H1 (cell line): ENCODE measurements around the gene GDAP1L1. TPM values are rescaled to one million over a fixed set of nuclear protein-coding genes. Genes with fewer than 3 reads are reported as not detected.

ENCODE experiments used
- CTCF ChIA-PET: fragments of 300-600 bp; sonication (Branson Sonifier 250); formaldehyde crosslinking; loops from one replicate; lab custom pipeline; 2021; ENCODE audit not compliant: partially characterized antibody; lab: Charles Lee
- POLR2A ChIA-PET: fragments of 300-600 bp; sonication (Branson Sonifier 250); formaldehyde crosslinking; loops from one replicate; lab custom pipeline; 2021; ENCODE audit warnings: inconsistent platforms; ENCODE audit not compliant: partially characterized antibody; lab: Charles Lee
- DNase-seq, 2 experiments: peaks; one replicate each; pipeline versions ENCODE4 v3.0.0 to v3.0.0-alpha.2; 2010 to 2022; ENCODE audit warnings: low spot score in 2 of 2, low read depth in 1 of 2, mixed read lengths in 1 of 2
- FAIRE-seq: peaks from 2 replicates; lab custom pipeline; 2011; peaks lifted over from hg19 to GRCh38; lab: Jason Lieb, UNC
- H2AFZ ChIP-seq: 2 replicates; pipeline ENCODE4 v1.8.1; 2012; ENCODE audit warnings: low read length, inconsistent platforms
- H2AK5ac ChIP-seq: 2 replicates; pipeline ENCODE4 v1.6.1; 2013; ENCODE audit warnings: low read depth, low read length
- H2BK120ac ChIP-seq: replicated peaks from 2 replicates; pipeline ENCODE3; 2013; ENCODE audit warnings: low read depth, low read length, inconsistent platforms
- H2BK12ac ChIP-seq: 2 replicates; pipeline ENCODE4 v1.6.1; 2013; ENCODE audit warnings: low read depth, low read length
- H2BK15ac ChIP-seq: 2 replicates; pipeline ENCODE4 v1.6.1; 2013; ENCODE audit warnings: low read length
- H2BK20ac ChIP-seq: 2 replicates; pipeline ENCODE4 v1.6.1; 2013; ENCODE audit warnings: low read length
- H2BK5ac ChIP-seq: 2 replicates; pipeline ENCODE4 v1.6.1; 2013; ENCODE audit warnings: low read depth, low read length
- H3K14ac ChIP-seq: 2 replicates; pipeline ENCODE4 v1.6.1; 2013; ENCODE audit warnings: inconsistent platforms; ENCODE audit not compliant: insufficient read length
- H3K18ac ChIP-seq: 2 replicates; pipeline ENCODE4 v1.6.1; 2013; ENCODE audit warnings: low read length; ENCODE audit errors: extremely low read depth
- H3K23ac ChIP-seq: 2 replicates; pipeline ENCODE4 v1.6.1; 2013; ENCODE audit warnings: inconsistent platforms; ENCODE audit not compliant: insufficient read length
- H3K23me2 ChIP-seq: 2 replicates; pipeline ENCODE4 v1.6.1; 2013; ENCODE audit warnings: low read depth, low read length
- H3K27ac ChIP-seq: 2 replicates; pipeline ENCODE4 v1.6.1; 2011; ENCODE audit warnings: low read depth, low read length, inconsistent platforms
- H3K27me3 ChIP-seq, 4 experiments: replicated peaks in 1 of 4; 1 replicate in 1 of 4; 2 replicates in 3 of 4; pipeline versions ENCODE4 v1.6.1 to v1.8.1; 2011 to 2013; ENCODE audit warnings: low read length in 3 of 4, mild to moderate bottlenecking in 3 of 4, inconsistent platforms in 2 of 4, mixed read lengths in 2 of 4, moderate library complexity in 1 of 4; ENCODE audit not compliant: control insufficient read depth in 3 of 4, insufficient read depth in 3 of 4; ENCODE audit errors: extremely low read depth in 1 of 4
- H3K36me3 ChIP-seq, 4 experiments: 2 replicates each; pipeline versions ENCODE4 v1.6.1 to v1.8.1; 2011 to 2013; ENCODE audit warnings: mild to moderate bottlenecking in 4 of 4, low read length in 3 of 4, moderate library complexity in 2 of 4, control low read depth in 1 of 4, inconsistent platforms in 1 of 4; ENCODE audit not compliant: insufficient read depth in 4 of 4, control insufficient read depth in 2 of 4
- H3K4ac ChIP-seq: replicated peaks from 2 replicates; pipeline ENCODE3; 2013; ENCODE audit warnings: low read length, low read depth, mixed read lengths, inconsistent platforms; ENCODE audit not compliant: insufficient read length
- H3K4me1 ChIP-seq, 4 experiments: replicated peaks in 1 of 4; 1 replicate in 1 of 4; 2 replicates in 3 of 4; pipeline versions ENCODE4 v1.6.1 to v1.8.1; 2011 to 2013; ENCODE audit warnings: low read length in 3 of 4, inconsistent platforms in 2 of 4, mixed read lengths in 1 of 4; ENCODE audit not compliant: insufficient read depth in 4 of 4, control insufficient read depth in 3 of 4
- H3K4me2 ChIP-seq, 2 experiments: 2 replicates each; pipeline versions ENCODE4 v1.6.1 to v1.8.1; 2011 to 2013; ENCODE audit warnings: low read depth in 2 of 2, low read length in 2 of 2, control low read depth in 1 of 2, inconsistent platforms in 1 of 2, mild to moderate bottlenecking in 1 of 2; ENCODE audit not compliant: insufficient read depth in 1 of 2
- H3K4me3 ChIP-seq, 4 experiments: fragments of 200-600, 300-600 bp in 1 of 4; sonication (generic), shearing (Covaris generic), sonication (Bioruptor Twin) in 1 of 4; 2 replicates each; pipeline versions ENCODE4 v1.5.1 to v1.8.1; 2011 to 2016; ENCODE audit warnings: low read length in 4 of 4, low read depth in 3 of 4, control low read depth in 2 of 4, inconsistent platforms in 2 of 4, mild to moderate bottlenecking in 2 of 4, mixed read lengths in 1 of 4, moderate library complexity in 1 of 4; ENCODE audit not compliant: insufficient read depth in 2 of 4; ENCODE audit errors: extremely low read depth in 1 of 4
- H3K56ac ChIP-seq: replicated peaks from 2 replicates; pipeline ENCODE3; 2013; ENCODE audit warnings: low read depth, mild to moderate bottlenecking, mixed read lengths, low read length, inconsistent platforms; ENCODE audit not compliant: insufficient read length
- H3K79me1 ChIP-seq: 2 replicates; pipeline ENCODE4 v1.6.1; 2013; ENCODE audit warnings: low read depth, low read length, control low read depth
- H3K79me2 ChIP-seq, 2 experiments: 2 replicates each; pipeline versions ENCODE4 v1.6.1 to v1.8.1; 2012 to 2013; ENCODE audit warnings: low read length in 2 of 2, mild to moderate bottlenecking in 2 of 2, inconsistent platforms in 1 of 2; ENCODE audit not compliant: insufficient read depth in 2 of 2, control insufficient read depth in 1 of 2
- H3K9ac ChIP-seq, 4 experiments: replicated peaks in 1 of 4; 1 replicate in 1 of 4; 2 replicates in 3 of 4; pipeline versions ENCODE4 v1.6.1 to v1.8.1; 2011 to 2013; ENCODE audit warnings: low read depth in 3 of 4, low read length in 3 of 4, control low read depth in 2 of 4, mild to moderate bottlenecking in 2 of 4, moderate library complexity in 2 of 4, inconsistent platforms in 1 of 4; ENCODE audit errors: extremely low read depth in 1 of 4
- H3K9me3 ChIP-seq, 2 experiments: 2 replicates each; pipeline versions ENCODE4 v1.6.1 to v1.8.1; 2012 to 2013; ENCODE audit warnings: mild to moderate bottlenecking in 2 of 2, moderate library complexity in 2 of 2, control low read depth in 1 of 2, inconsistent platforms in 1 of 2, low read depth in 1 of 2, low read length in 1 of 2, mixed read lengths in 1 of 2; ENCODE audit not compliant: insufficient read depth in 2 of 2
- H4K20me1 ChIP-seq, 2 experiments: replicated peaks in 1 of 2; 2 replicates each; pipeline versions ENCODE3 to v1.8.1; 2011 to 2013; ENCODE audit warnings: inconsistent platforms in 2 of 2, low read length in 2 of 2, mild to moderate bottlenecking in 1 of 2; ENCODE audit not compliant: insufficient read depth in 2 of 2, control insufficient read depth in 1 of 2
- H4K5ac ChIP-seq: 2 replicates; pipeline ENCODE4 v1.6.1; 2013; ENCODE audit warnings: low read length, low read depth, mixed read lengths, inconsistent platforms; ENCODE audit not compliant: insufficient read length
- H4K8ac ChIP-seq: 2 replicates; pipeline ENCODE4 v1.8.0; 2013; ENCODE audit warnings: mild to moderate bottlenecking, moderate library complexity, low read length, inconsistent platforms; ENCODE audit not compliant: insufficient read depth; ENCODE audit errors: extremely low read depth
- H4K91ac ChIP-seq: replicated peaks from 2 replicates; pipeline ENCODE3; 2013; ENCODE audit warnings: low read length, mixed read lengths, inconsistent platforms; ENCODE audit not compliant: insufficient read length
- BCL11A ChIP-seq, 2 experiments: IDR thresholded peaks; one replicate each; pipeline ENCODE4 v1.6.1; 2011; ENCODE audit warnings: low read depth in 2 of 2, low read length in 2 of 2, mild to moderate bottlenecking in 2 of 2
- CREB1 ChIP-seq: IDR thresholded peaks from 2 replicates; pipeline ENCODE4 v1.6.1; 2012; ENCODE audit warnings: inconsistent platforms
- KDM1A ChIP-seq: fragments of 200-600, 300-600 bp; sonication (generic); IDR thresholded peaks from 2 replicates; pipeline ENCODE4 v1.7.1; 2016; ENCODE audit warnings: mild to moderate bottlenecking, low read length, borderline replicate concordance
- SUZ12 ChIP-seq: fragments of 200-600 bp; sonication (generic); IDR thresholded peaks from 2 replicates; pipeline ENCODE4 v1.6.1; 2012; ENCODE audit warnings: mild to moderate bottlenecking, inconsistent platforms, low read length, moderate library complexity, mixed read lengths
- TEAD4 ChIP-seq: IDR thresholded peaks from 2 replicates; pipeline ENCODE4 v1.6.1; 2012; ENCODE audit warnings: low read depth, low read length, inconsistent platforms, mixed read lengths
- WGBS, 2 experiments: shearing (Covaris generic) in 1 of 2; methylation state at CpG; one replicate each; pipeline versions ENCODE4 v1.1.6 to v1.1.7; 2013 to 2015; ENCODE audit warnings: low lambda C conversion rate in 2 of 2, mixed read lengths in 2 of 2, inconsistent platforms in 1 of 2, low coverage in 1 of 2, missing lambda C conversion rate in 1 of 2; ENCODE audit not compliant: insufficient replicate concordance in 2 of 2, insufficient coverage in 1 of 2, insufficient read length in 1 of 2; ENCODE audit errors: extremely low coverage in 1 of 2, missing lambda C conversion rate in 1 of 2; 5-methylcytosine and 5-hydroxymethylcytosine counted together
- polyA plus RNA-seq, 7 experiments: library from polyadenylated mRNA; depleted of rRNA in 3 of 7; stranded (reverse) in 5 of 7; unstranded in 2 of 7; fragments of >200 nt in 5 of 7; fragments of 200-250 nt in 2 of 7; gene quantifications; 1 replicate in 5 of 7; 2 replicates in 1 of 7; 4 replicates in 1 of 7; pipeline versions ENCODE4 v1.2.1 to v1.2.3, GENCODE V29; 2011 to 2013; ENCODE audit warnings: missing spikeins in 2 of 7, mixed read lengths in 2 of 7
- total RNA-seq: library from RNA; stranded (reverse); fragmentation: NEBNext Ultra II Directional; extraction: Animal tissue kit (Norgen Biotek cat#: 25700); gene quantifications from 2 replicates; pipeline ENCODE4 v1.2.1, GENCODE V29; 2021

The GDAP1L1 gene
- total and polyA plus RNA-seq, 2 of the 8 experiments (the other 6 are each of a cell fraction or from before 2014, with no cell fraction given) = 8.5 to 63.1 TPM

DNA sequence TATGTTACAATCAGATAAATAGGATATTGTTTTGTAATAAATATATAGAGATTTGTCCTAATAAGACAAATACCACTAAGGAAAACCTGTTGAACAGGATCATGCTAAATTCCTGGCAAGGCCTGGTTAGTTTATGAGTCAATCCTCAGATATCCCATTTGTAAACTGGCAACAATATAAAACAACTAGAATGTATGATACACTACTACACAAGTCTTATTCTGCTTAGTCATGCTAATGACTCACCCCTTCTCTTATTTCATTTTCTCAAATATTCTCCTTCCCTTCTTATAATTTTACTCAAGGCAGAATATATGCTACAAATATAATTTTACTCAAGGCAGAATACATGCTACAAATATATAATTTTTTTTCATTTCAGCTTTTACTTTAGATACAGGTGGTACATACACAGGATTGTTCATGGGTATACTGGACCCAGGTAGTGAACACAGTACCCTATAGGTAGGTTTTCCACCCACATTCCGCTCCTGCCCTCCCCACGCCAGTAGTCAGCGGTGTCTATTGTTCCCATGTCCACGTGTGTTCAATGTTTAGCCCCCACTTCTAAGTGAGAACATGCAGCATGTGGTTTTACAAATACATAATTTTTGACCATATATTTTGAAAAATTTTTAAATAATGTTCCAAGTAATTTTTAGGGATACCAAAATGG is 42.8 kb upstream of the GDAP1L1 start:
- CTCF ChIA-PET = no interaction called here
- FAIRE-seq = no peak
- peaks cover 4 to 57% (median 29%) of the 10 kb centered on the region in 4 experiments; a peak in 7 of 8 replicates for H3K36me3 ChIP-seq

More for the DNA sequence above, 42.8 kb upstream of the GDAP1L1 start:
- H4K8ac ChIP-seq = no peak overlapping the region
- H2BK5ac ChIP-seq = no peak overlapping the region
- H2BK20ac ChIP-seq = no peak overlapping the region
- no peak overlapping the region for H4K5ac ChIP-seq
- no peak overlapping the region for H2AFZ ChIP-seq
- H3K9me3 ChIP-seq = no peaks in the 10 kb centered on the region
- H2BK12ac ChIP-seq = no peak overlapping the region
- H3K4me1 ChIP-seq = peaks cover 0 to 4% (median 2%) of the 10 kb centered on the region in 4 experiments; a peak in 3 of 7 replicates
- no peak overlapping the region for H2BK15ac ChIP-seq
- no peak overlapping the region for H4K91ac ChIP-seq
- no peaks in the 10 kb centered on the region for H3K23me2 ChIP-seq
- no peak overlapping the region for H3K18ac ChIP-seq
- H3K79me1 ChIP-seq = no peaks in the 10 kb centered on the region; the same call in 1 of the 2 replicates
- H3K4me3 ChIP-seq = no peak overlapping the region
- no peak overlapping the region for H2BK120ac ChIP-seq
- TF ChIP-seq CREB1 (no peak), SUZ12 (no peak), KDM1A (no peak), BCL11A (IDR thresholded peaks at IDR 0.05; ENCODE audit: low read depth in 2 of 2, low read length in 2 of 2) (no peak), TEAD4 (no peak)
- POLR2A ChIA-PET = interaction anchor here (0.7 kb wide), 1 partner anchor 10 kb away, joined by 3 read pairs; no protein-coding TSS in a partner anchor
- H3K23ac ChIP-seq = no peak overlapping the region
- no peak overlapping the region for H3K56ac ChIP-seq
- H2AK5ac ChIP-seq = no peak overlapping the region
- peaks cover 7 to 8% of the 10 kb centered on the region in 2 experiments for H4K20me1 ChIP-seq
- no peak overlapping the region for H3K4ac ChIP-seq
- H3K27me3 ChIP-seq = no peaks in the 10 kb centered on the region
- WGBS, 2 experiments = 98% methylated on average over 4 of the region's 4 CpGs; no CpG with 5 or more reads in 1 of the 2 experiments
- no peak overlapping the region for H3K14ac ChIP-seq
- H3K79me2 ChIP-seq = peaks cover 10 to 69% of the 10 kb centered on the region in 2 experiments
- no peak overlapping the region for H3K4me2 ChIP-seq
- H3K27ac ChIP-seq = no peak overlapping the region
- no peak overlapping the region for H3K9ac ChIP-seq
- DNase-seq = no peak
